Measurements from ENCODE around the gene TRIM16.
A peak's percentile ranks its signal among the peaks of the same experiment; 100 is the strongest.
"Not testable (repeated sequence)": the region's sequence is repeated elsewhere in the genome, so short reads cannot be mapped to it uniquely, and the experiment has no call there.

The TRIM16 gene

GRCh38 chr17:15657868-15658267 is 26.2 kb downstream of the TRIM16 start:
- DNase-seq, result no peak

- DNase-seq, result no peak
Measured at GRCh38 chr17:15654886-15655561, 29.1 kb downstream of the TRIM16 start.

GRCh38 chr17:15654401-15654800 is 29.7 kb downstream of the TRIM16 start:
- not testable (repeated sequence) for DNase-seq

- no peak for DNase-seq
Measured at GRCh38 chr17:15652960-15653359, 31.2 kb downstream of the TRIM16 start.

- DNase-seq, result peak; percentile 24 to 74
Measured at GRCh38 chr17:15651583-15652110, 32.5 kb downstream of the TRIM16 start.

GRCh38 chr17:15650741-15651582 is 33.1 kb downstream of the TRIM16 start:
- DNase-seq, result no peak

GRCh38 chr17:15649861-15650421 is 34.2 kb downstream of the TRIM16 start:
- no peak for DNase-seq

- DNase-seq, result no peak
Measured at GRCh38 chr17:15648386-15648785, 35.7 kb downstream of the TRIM16 start.

GRCh38 chr17:15645942-15646312 is 38.2 kb downstream of the TRIM16 start:
- DNase-seq, result not testable (repeated sequence)

- not testable (repeated sequence) for DNase-seq
Measured at GRCh38 chr17:15645099-15645941, 38.8 kb downstream of the TRIM16 start.

- not testable (repeated sequence) for DNase-seq
Measured at GRCh38 chr17:15642505-15643251, 41.4 kb downstream of the TRIM16 start.

GRCh38 chr17:15642014-15642413 is 42.1 kb downstream of the TRIM16 start:
- DNase-seq, result not testable (repeated sequence)

- DNase-seq, result not testable (repeated sequence)
Measured at GRCh38 chr17:15630930-15631453, 53.1 kb downstream of the TRIM16 start.

GRCh38 chr17:15629991-15630390 is 54.1 kb downstream of the TRIM16 start:
- DNase-seq, result not testable (repeated sequence)

GRCh38 chr17:15623661-15624209 is 60.4 kb downstream of the TRIM16 start:
- DNase-seq, result not testable (repeated sequence)

GRCh38 chr17:15623255-15623654 is 60.9 kb downstream of the TRIM16 start:
- DNase-seq, result not testable (repeated sequence)

GRCh38 chr17:15622124-15622523 is 62.0 kb downstream of the TRIM16 start:
- DNase-seq, result not testable (repeated sequence)

GRCh38 chr17:15619331-15620058 is 64.6 kb downstream of the TRIM16 start, which contains the start of gene FBXW10B:
Gene FBXW10B (minus strand): TSS chr17:15619704. CDS start chr17:15619512, 192 bp downstream.
- not testable (repeated sequence) for DNase-seq

GRCh38 chr17:15616828-15617227 is 67.3 kb downstream of the TRIM16 start:
- DNase-seq, result not testable (repeated sequence)

GRCh38 chr17:15615850-15616249 is 68.3 kb downstream of the TRIM16 start:
- DNase-seq, result not testable (repeated sequence)
